PC-3 (cell line): ENCODE data around the gene WNT2B.

Experiments
- EZH2 ChIP-seq: fragments of 300-600 bp; sonication (generic); IDR thresholded peaks from one replicate; pipeline ENCODE4 v1.6.1; 2017; ENCODE audit warnings: antibody characterized with exemption, mild to moderate bottlenecking, low read length; ENCODE audit not compliant: unreplicated experiment
- EZH2phosphoT487 ChIP-seq: fragments of 300-600 bp; sonication (generic); IDR thresholded peaks from 2 replicates; pipeline ENCODE4 v1.6.1; 2018; ENCODE audit warnings: mild to moderate bottlenecking, antibody characterized with exemption, low read length, borderline replicate concordance
- TF ChIP-seq, protein P1 (sequence below): fragments of 300-600 bp; sonication (generic); conservative IDR thresholded peaks from 2 replicates; pipeline ENCODE4 v1.5.1; 2017; ENCODE audit warnings: antibody characterized with exemption, low read depth, mild to moderate bottlenecking, low read length

DNA sequence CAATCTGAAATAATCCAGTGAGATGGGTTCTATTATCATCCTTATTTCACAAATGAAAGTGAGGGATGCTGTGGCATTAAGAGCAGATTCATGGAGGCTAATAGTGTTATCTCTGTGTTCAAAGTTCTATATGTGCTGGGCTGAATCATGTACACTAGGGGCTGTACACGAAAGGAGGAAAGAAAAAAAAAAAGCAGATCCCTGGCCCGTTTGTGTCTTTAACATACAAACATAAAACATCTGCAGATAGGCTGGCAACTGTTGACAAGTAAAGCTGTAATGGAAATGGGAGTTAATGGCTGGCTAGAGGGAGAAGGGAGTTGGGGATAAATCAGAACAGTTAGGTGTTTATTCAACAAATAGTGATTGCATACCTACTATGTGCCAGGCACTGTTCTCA, 3.1 kb downstream of the WNT2B start:
- TF ChIP-seq, protein P1, sequence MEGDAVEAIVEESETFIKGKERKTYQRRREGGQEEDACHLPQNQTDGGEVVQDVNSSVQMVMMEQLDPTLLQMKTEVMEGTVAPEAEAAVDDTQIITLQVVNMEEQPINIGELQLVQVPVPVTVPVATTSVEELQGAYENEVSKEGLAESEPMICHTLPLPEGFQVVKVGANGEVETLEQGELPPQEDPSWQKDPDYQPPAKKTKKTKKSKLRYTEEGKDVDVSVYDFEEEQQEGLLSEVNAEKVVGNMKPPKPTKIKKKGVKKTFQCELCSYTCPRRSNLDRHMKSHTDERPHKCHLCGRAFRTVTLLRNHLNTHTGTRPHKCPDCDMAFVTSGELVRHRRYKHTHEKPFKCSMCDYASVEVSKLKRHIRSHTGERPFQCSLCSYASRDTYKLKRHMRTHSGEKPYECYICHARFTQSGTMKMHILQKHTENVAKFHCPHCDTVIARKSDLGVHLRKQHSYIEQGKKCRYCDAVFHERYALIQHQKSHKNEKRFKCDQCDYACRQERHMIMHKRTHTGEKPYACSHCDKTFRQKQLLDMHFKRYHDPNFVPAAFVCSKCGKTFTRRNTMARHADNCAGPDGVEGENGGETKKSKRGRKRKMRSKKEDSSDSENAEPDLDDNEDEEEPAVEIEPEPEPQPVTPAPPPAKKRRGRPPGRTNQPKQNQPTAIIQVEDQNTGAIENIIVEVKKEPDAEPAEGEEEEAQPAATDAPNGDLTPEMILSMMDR: no peak
- no peak for TF ChIP-seq EZH2
- no peak for TF ChIP-seq EZH2phosphoT487
